PC-9 (cell line): ENCODE data around the gene CRACR2A.

Experiments used
- EZH2 ChIP-seq: fragments of 200-600 bp; sonication (generic); IDR thresholded peaks from 2 replicates; pipeline ENCODE4 v1.8.0; 2017; ENCODE audit warnings: antibody characterized with exemption, low read depth
- TF ChIP-seq, protein P1 (sequence below): fragments of 200-600 bp; sonication (generic); conservative IDR thresholded peaks from 2 replicates; pipeline ENCODE4 v1.6.1; 2017; ENCODE audit warnings: mixed run types, antibody characterized with exemption, mild to moderate bottlenecking, moderate library complexity

DNA sequence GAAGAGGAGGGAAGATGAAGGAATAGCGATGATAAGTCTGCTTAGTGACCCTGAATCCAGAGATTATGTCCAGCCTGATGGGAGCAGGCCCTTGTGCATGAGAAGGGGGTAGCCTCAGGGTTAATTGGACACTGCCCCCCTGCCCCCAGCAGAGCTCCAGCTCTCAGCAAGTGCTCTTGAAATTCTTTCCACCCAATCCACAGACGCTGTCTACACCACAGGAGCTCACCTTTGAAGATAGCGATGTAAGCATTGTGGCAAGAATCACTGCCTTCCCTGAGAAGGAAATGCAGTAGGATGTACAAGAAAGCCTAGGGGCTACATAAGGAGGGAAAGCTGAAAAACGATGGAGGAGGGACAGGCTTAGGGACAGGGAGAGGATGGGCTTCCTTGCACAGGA, 39.4 kb downstream of the CRACR2A start:
- TF ChIP-seq, protein P1, sequence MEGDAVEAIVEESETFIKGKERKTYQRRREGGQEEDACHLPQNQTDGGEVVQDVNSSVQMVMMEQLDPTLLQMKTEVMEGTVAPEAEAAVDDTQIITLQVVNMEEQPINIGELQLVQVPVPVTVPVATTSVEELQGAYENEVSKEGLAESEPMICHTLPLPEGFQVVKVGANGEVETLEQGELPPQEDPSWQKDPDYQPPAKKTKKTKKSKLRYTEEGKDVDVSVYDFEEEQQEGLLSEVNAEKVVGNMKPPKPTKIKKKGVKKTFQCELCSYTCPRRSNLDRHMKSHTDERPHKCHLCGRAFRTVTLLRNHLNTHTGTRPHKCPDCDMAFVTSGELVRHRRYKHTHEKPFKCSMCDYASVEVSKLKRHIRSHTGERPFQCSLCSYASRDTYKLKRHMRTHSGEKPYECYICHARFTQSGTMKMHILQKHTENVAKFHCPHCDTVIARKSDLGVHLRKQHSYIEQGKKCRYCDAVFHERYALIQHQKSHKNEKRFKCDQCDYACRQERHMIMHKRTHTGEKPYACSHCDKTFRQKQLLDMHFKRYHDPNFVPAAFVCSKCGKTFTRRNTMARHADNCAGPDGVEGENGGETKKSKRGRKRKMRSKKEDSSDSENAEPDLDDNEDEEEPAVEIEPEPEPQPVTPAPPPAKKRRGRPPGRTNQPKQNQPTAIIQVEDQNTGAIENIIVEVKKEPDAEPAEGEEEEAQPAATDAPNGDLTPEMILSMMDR: no peak
- no peak for TF ChIP-seq EZH2
